Stomach (tissue), 9 donors: ENCODE results near the gene GSTO2. TPM values are rescaled to one million over a fixed set of nuclear protein-coding genes. Genes with fewer than 3 reads are reported as not detected.

Source experiments
- DNase-seq, 2 donors: peaks; one replicate each; pipeline versions ENCODE4 v3.0.0 to v3.0.0-alpha.2; 2013 to 2019
- H3K27ac ChIP-seq, 5 donors: fragments of 200-600 bp in 4 of 5; sonication (generic) in 4 of 5; one replicate each; pipeline ENCODE4 v1.5.1; 2013 to 2019; ENCODE audit warnings: mild to moderate bottlenecking in 1 of 5, moderate library complexity in 1 of 5
- H3K27me3 ChIP-seq, 3 donors: fragments of 200-600 bp; sonication (generic); one replicate each; pipeline ENCODE4 v1.5.1; 2017 to 2019; ENCODE audit warnings: mixed run types in 1 of 3
- H3K36me3 ChIP-seq, 4 donors: fragments of 200-600 bp; sonication (generic); 1 replicate in 3 of 4; 2 replicates in 1 of 4; pipeline ENCODE4 v1.5.1; 2016 to 2019
- H3K4me1 ChIP-seq, 4 donors: fragments of 200-600 bp; sonication (generic); one replicate each; pipeline ENCODE4 v1.5.1; 2016 to 2019
- H3K4me3 ChIP-seq, 4 donors: fragments of 200-600 bp; sonication (generic) in 3 of 4; one replicate each; pipeline ENCODE4 v1.5.1; 2016 to 2019; ENCODE audit warnings: mild to moderate bottlenecking in 1 of 4
- H3K9me3 ChIP-seq, 4 donors: fragments of 200-600 bp; sonication (generic); one replicate each; pipeline ENCODE4 v1.5.1; 2016 to 2019
- EP300 ChIP-seq: sonication (generic); formaldehyde crosslinking; IDR thresholded peaks from one replicate; pipeline ENCODE4 v1.6.1; 2017; ENCODE audit warnings: antibody characterized with exemption
- POLR2A ChIP-seq, 4 donors: fragments of 450-650 bp; IDR thresholded peaks; one replicate each; pipeline ENCODE4 v1.6.1; 2016; ENCODE audit warnings: antibody characterized with exemption in 4 of 4, control low read depth in 2 of 4, mild to moderate bottlenecking in 1 of 4, moderate library complexity in 1 of 4
- POLR2AphosphoS5 ChIP-seq, 3 donors: sonication (generic); formaldehyde crosslinking; IDR thresholded peaks; one replicate each; pipeline ENCODE4 v1.6.1; 2016; ENCODE audit warnings: antibody characterized with exemption in 3 of 3
- WGBS, 5 donors: extraction: QIAGEN DNeasy Blood & Tissue Kit in 3 of 5; methylation state at CpG; one replicate each; pipeline versions ENCODE4 v1.1.5 to v1.1.7; 2013 to 2018; 5-methylcytosine and 5-hydroxymethylcytosine counted together
- intact Hi-C: fragments of 100-400 bp; cut with DNase I; formaldehyde crosslinking; loops from one replicate; pipeline ENCODE4 v1.15.1; 2023; ENCODE audit warnings: low total_unique reads
- polyA plus RNA-seq, 3 donors: library from polyadenylated mRNA; stranded (reverse); fragments of 200-250 nt; gene quantifications; one replicate each; pipeline ENCODE4 v1.2.3, GENCODE V29; 2013
- total RNA-seq, 5 donors: library from RNA; depleted of rRNA; stranded (reverse); fragments of >200 nt; gene quantifications; one replicate each; pipeline versions ENCODE4 v1.1.0 to v1.2.3, GENCODE V29; 2014 to 2016
- TF ChIP-seq, protein P1 (sequence below), 7 experiments: fragments of 450-650 bp in 4 of 7; fragments of 200-600 bp in 3 of 7; sonication (generic) in 3 of 7; IDR thresholded peaks; one replicate each; pipeline ENCODE4 v1.5.1; 2016 to 2019; ENCODE audit warnings: antibody characterized with exemption in 7 of 7, control low read depth in 2 of 7, mild to moderate bottlenecking in 1 of 7
- donor health status: healthy with polysubstance abuse.
- donor health status: Bipolar disorder and iron deficiency.
- donor health status: healthy.

Gene GSTO2
- total and polyA plus RNA-seq, 8 donors = under 0.01 to 26.6 (median 10.0) TPM

- Histone ChIP-seq H3K4me1 (peaks cover 81 to 100% (median 91%) of the 10 kb centered on the region in 4 donors), H3K27ac (peak overlapping the region in 3 of 5 donors; percentile 76 to 84 (median 77)), H3K36me3 (no peaks in the 10 kb centered on the region), H3K27me3 (no peaks in the 10 kb centered on the region), H3K4me3 (no peak overlapping the region), H3K9me3 (no peaks in the 10 kb centered on the region)
- 86 to 98% (median 92%) methylated on average over 4 of the region's 4 CpGs for WGBS, 5 donors
- intact Hi-C loops = no loop called here
- no peak for DNase-seq
- no peak for TF ChIP-seq POLR2AphosphoS5 (IDR thresholded peaks at IDR 0.05)
- TF ChIP-seq, protein P1, sequence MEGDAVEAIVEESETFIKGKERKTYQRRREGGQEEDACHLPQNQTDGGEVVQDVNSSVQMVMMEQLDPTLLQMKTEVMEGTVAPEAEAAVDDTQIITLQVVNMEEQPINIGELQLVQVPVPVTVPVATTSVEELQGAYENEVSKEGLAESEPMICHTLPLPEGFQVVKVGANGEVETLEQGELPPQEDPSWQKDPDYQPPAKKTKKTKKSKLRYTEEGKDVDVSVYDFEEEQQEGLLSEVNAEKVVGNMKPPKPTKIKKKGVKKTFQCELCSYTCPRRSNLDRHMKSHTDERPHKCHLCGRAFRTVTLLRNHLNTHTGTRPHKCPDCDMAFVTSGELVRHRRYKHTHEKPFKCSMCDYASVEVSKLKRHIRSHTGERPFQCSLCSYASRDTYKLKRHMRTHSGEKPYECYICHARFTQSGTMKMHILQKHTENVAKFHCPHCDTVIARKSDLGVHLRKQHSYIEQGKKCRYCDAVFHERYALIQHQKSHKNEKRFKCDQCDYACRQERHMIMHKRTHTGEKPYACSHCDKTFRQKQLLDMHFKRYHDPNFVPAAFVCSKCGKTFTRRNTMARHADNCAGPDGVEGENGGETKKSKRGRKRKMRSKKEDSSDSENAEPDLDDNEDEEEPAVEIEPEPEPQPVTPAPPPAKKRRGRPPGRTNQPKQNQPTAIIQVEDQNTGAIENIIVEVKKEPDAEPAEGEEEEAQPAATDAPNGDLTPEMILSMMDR (IDR thresholded peaks at IDR 0.05) = no peak
- TF ChIP-seq EP300 = no peak
- no peak for TF ChIP-seq POLR2A (IDR thresholded peaks at IDR 0.05)
These were observed 54.8 kb downstream of the GSTO2 start for GRCh38 chr10:104323760-104324201.

GRCh38 chr10:104324221-104324686, 55.3 kb downstream of the GSTO2 start:
- TF ChIP-seq POLR2A (IDR thresholded peaks at IDR 0.05) (no peak), POLR2AphosphoS5 (IDR thresholded peaks at IDR 0.05) (no peak), EP300 (no peak)
- TF ChIP-seq, protein P1 (IDR thresholded peaks at IDR 0.05) = no peak
- intact Hi-C loops = no loop called here
- Histone ChIP-seq H3K36me3 (no peaks in the 10 kb centered on the region), H3K27ac (peak overlapping the region in 4 of 5 donors; percentile 75 to 84 (median 76)), H3K27me3 (no peaks in the 10 kb centered on the region), H3K4me1 (peaks cover 81 to 100% (median 91%) of the 10 kb centered on the region in 4 donors), H3K4me3 (no peak overlapping the region), H3K9me3 (no peaks in the 10 kb centered on the region)
- no peak for DNase-seq
- WGBS, 5 donors = 74 to 90% (median 84%) methylated on average over 9 of the region's 9 CpGs

- no peak for DNase-seq
- H3K36me3 ChIP-seq = no peaks in the 10 kb centered on the region
- peaks cover 81 to 100% (median 91%) of the 10 kb centered on the region in 4 donors for H3K4me1 ChIP-seq
- no peaks in the 10 kb centered on the region for H3K9me3 ChIP-seq
- WGBS, 5 donors = 92 to 99% (median 93%) methylated on average over 10 of the region's 10 CpGs
- no peaks in the 10 kb centered on the region for H3K27me3 ChIP-seq
- intact Hi-C loops = no loop called here
- H3K27ac ChIP-seq = peak overlapping the region in 4 of 5 donors; percentile 75 to 84 (median 76)
- H3K4me3 ChIP-seq = no peak overlapping the region
- TF ChIP-seq POLR2A (IDR thresholded peaks at IDR 0.05) (no peak), POLR2AphosphoS5 (IDR thresholded peaks at IDR 0.05) (no peak), EP300 (no peak)
- TF ChIP-seq, protein P1 (IDR thresholded peaks at IDR 0.05) = no peak
These were observed 55.9 kb downstream of the GSTO2 start for GRCh38 chr10:104324931-104325330.

- intact Hi-C loops = no loop called here
- no peaks in the 10 kb centered on the region for H3K27me3 ChIP-seq
- H3K9me3 ChIP-seq = no peaks in the 10 kb centered on the region
- H3K4me3 ChIP-seq = no peak overlapping the region
- peaks cover 89 to 100% (median 96%) of the 10 kb centered on the region in 4 donors for H3K4me1 ChIP-seq
- H3K27ac ChIP-seq = peak overlapping the region in 4 of 5 donors; percentile 75 to 84 (median 76)
- TF ChIP-seq POLR2AphosphoS5 (IDR thresholded peaks at IDR 0.05) (peak in 1 of 3 donors; percentile 10), EP300 (no peak), POLR2A (IDR thresholded peaks at IDR 0.05) (no peak)
- TF ChIP-seq, protein P1 (IDR thresholded peaks at IDR 0.05) = no peak
- no peak for DNase-seq
- no peaks in the 10 kb centered on the region for H3K36me3 ChIP-seq
- 71 to 82% (median 77%) methylated on average over 22 to 28 of the region's 28 CpGs for WGBS, 5 donors
These were observed 56.8 kb downstream of the GSTO2 start for GRCh38 chr10:104325436-104326435.
